ENCODE data around the gene SPATA2.

Gene SPATA2

DNA sequence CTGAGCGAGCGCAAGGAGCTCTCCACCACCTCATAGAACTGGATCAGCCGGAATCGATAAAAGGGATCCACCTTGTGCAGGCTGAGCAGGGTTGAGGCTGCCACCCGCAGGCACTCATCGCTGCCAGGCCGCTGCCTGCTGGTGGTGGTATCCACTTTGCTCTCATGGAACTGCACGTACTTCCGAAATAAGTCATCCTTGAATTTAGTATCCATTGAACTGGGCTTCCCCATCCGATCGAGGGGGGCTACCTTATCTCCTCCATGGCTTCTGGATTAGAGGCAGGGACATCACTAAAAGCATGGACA is 7.1 kb downstream of the SPATA2 start:
- TF ChIP-seq, protein P1, sequence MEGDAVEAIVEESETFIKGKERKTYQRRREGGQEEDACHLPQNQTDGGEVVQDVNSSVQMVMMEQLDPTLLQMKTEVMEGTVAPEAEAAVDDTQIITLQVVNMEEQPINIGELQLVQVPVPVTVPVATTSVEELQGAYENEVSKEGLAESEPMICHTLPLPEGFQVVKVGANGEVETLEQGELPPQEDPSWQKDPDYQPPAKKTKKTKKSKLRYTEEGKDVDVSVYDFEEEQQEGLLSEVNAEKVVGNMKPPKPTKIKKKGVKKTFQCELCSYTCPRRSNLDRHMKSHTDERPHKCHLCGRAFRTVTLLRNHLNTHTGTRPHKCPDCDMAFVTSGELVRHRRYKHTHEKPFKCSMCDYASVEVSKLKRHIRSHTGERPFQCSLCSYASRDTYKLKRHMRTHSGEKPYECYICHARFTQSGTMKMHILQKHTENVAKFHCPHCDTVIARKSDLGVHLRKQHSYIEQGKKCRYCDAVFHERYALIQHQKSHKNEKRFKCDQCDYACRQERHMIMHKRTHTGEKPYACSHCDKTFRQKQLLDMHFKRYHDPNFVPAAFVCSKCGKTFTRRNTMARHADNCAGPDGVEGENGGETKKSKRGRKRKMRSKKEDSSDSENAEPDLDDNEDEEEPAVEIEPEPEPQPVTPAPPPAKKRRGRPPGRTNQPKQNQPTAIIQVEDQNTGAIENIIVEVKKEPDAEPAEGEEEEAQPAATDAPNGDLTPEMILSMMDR (IDR thresholded peaks at IDR 0.05; ENCODE audit: low read depth, low read length, missing control alignments): no peak
- DNase-seq (ENCODE audit: low read depth): no peak
- no peak overlapping the region for H3K4me3 ChIP-seq (ENCODE audit: low read depth, low read length)

DNA sequence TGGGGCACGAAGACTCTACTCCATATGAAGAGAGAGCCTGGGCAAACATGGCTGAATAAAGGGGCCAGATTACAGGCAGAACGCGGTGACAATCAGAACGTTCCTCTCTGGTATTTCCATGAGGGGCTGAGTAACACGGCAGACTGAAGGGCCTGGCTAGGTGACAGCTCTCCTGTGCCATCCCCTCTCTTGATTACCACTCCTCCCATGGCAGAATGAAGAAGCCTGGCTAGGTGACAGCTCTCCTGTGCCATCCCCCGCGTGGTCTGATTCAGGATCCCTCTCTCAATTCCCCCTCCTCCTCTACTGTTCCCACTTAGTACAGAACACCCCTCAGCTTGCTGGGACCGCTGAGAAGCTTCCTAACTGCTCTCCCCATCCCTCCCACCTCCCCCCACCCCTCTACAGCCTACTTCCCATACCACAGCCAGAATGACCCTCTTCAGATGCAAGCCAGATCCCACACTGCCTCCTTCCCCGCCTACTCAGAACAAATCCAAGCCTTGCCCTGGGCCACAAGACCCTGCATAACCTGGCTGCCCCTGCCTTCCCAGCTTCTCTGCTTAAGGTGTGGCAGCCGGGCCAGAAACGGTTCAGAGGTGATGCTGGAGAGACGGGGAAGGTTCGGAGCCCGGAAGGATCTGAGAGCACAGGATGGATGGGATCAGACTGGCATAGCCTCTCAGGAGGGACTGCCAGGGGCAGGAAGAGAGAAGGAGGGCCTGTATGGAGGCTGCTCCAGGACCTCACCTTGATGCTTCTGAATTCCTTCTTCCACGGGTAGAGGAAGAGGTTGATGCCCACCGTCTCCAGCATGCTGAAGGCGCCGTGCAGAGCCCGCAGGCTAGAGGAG is 7.7 kb downstream of the SPATA2 start:
- TF ChIP-seq, protein P1 (IDR thresholded peaks at IDR 0.05; ENCODE audit: low read depth, low read length, missing control alignments): no peak
- DNase-seq (ENCODE audit: low read depth): no peak
- no peak overlapping the region for H3K4me3 ChIP-seq (ENCODE audit: low read depth, low read length)

DNA sequence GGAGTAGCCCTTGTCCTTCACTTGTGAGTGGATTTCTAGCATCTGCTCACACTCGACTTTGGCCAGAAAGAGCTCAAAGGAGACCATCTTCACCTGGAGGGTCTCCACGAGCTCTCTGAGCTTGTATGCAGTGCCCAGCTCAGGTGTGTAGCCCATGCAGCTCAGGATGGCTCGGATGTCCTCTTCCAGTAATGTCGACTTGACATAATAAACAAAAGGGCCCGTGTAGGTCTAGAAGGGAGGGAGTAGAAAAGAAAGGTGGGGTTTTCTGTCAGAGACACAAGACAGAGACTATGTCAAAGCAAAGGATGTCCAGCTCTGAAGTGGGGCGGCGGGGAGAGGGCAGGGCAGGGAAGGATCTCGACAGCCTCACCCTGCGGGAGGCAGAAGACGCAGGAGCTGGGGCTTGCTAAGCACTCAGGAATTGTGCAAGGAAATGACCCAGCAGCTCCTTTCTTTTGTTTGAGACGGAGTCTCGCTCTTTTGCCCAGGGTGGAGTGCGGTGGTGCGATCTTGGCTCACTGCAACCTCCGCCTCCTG is 8.6 kb downstream of the SPATA2 start:
- no peak overlapping the region for H3K4me3 ChIP-seq (ENCODE audit: low read depth, low read length)
- TF ChIP-seq, protein P1 (IDR thresholded peaks at IDR 0.05; ENCODE audit: low read depth, low read length, missing control alignments): no peak
- no peak for DNase-seq (ENCODE audit: low read depth)

DNA sequence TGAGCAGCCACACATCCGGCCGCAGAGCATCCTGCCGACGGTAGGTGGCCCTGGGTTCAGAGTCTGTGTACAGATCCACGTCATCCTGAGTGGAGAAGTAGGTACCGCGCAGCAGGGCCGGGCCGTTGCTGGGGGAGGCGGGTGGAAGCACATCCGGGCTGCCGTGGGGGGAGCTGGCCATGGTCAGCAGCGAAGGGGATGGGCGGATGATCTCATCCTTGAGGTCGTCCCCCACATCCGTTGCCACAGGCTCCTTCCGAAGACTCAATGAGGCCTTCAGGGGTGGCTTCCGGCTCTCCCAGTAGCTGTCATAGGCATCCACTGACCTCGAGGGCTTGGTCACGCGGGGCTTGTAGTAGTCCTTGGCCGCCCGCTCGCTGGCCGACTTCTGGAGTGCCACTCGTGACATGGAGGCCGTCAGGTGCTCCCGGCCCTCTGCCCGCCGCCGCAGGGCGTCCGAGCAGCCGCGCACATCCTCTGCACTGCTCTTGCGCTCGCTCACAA is 9.2 kb downstream of the SPATA2 start:
- TF ChIP-seq, protein P1 (IDR thresholded peaks at IDR 0.05; ENCODE audit: low read depth, low read length, missing control alignments): no peak
- no peak for DNase-seq (ENCODE audit: low read depth)
- H3K4me3 ChIP-seq (ENCODE audit: low read depth, low read length): no peak overlapping the region

DNA sequence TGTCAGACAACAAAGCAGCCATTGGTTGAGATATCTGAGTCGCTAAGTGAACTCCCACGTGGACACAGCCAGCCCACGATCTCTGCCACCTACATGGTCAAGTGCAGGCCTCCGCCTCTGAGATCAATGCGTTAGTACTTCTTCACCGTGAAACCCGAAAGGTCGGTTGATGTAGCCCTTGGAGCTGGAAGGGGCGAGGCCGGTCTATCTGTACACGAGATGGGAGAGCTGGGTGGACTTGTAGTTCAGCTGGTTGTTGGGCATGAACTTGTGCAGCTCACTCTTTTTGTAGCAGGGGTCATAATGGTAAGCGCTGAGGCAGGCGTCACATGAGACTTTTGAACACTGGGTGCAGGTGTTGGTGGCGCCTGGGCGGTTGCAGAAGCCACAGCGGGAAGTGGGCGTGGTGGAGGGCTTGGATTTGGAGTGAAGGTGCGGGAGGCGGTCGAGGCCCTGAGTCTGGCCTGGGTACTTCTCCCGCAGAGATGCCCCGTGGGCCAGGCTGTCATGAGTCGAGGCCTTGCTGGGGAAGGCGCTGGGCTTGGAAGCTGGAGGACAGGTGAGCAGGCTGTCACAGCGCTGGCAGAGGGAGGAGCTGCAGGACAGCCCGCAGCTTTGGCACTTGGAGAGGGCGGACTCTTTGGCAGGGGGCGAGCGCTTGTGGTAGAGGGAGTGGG is 9.8 kb downstream of the SPATA2 start:
- H3K4me3 ChIP-seq (ENCODE audit: low read depth, low read length): no peak overlapping the region
- TF ChIP-seq, protein P1 (IDR thresholded peaks at IDR 0.05; ENCODE audit: low read depth, low read length, missing control alignments): no peak
- DNase-seq (ENCODE audit: low read depth): no peak

DNA sequence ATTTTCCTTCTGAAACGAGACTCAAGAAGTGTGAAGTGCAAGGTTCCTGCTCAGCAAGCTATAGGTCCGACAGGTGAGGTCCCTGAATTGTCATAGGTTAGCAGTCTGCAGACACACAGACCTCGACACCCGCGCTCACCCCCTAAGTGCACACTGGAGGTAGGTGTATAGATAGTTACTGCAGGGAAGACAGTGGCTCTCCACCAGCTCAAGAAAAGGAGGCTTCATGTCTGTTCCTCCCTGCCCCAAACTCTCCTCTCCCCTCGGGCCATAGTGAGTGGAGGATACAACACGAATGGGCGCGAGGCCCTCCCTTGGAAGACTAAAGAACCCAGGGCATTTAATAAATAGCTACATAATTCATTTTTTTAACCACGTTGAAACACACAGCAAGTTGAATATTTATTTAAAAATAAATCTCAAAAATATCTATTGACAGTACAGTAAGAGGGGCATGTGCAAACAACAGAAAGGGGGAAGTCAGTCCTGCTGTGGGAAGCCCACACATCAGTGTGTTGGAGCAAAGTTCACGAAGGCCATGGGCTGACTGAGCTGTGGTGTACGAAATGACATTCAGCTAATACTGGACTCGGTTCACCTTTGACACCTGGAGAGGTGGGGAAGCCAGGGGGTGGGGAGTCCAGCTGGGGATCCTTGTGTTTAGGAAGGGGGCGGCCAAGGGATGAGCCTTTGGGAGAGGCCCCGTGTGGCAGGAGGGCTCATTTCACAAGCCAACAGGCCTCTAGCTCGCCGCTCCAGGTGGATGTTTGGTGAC is 10.7 kb downstream of the SPATA2 start:
- H3K4me3 ChIP-seq (ENCODE audit: low read depth, low read length): no peak overlapping the region
- TF ChIP-seq, protein P1 (IDR thresholded peaks at IDR 0.05; ENCODE audit: low read depth, low read length, missing control alignments): no peak
- no peak for DNase-seq (ENCODE audit: low read depth)

All from GM12864 (cell line).